Astrocyte (in vitro differentiated cells and primary cell): Measurements from ENCODE around the gene LTBP2. TPM values are rescaled to one million over a fixed set of nuclear protein-coding genes. Genes with fewer than 3 reads are reported as not detected.

ENCODE experiments used
- DNase-seq: peaks from one replicate; pipeline ENCODE4 v3.0.0-alpha.2; 2010; ENCODE audit warnings: low read depth
- FAIRE-seq: peaks from 2 replicates; lab custom pipeline; 2011; peaks lifted over from hg19 to GRCh38; lab: Jason Lieb, UNC
- H2AFZ ChIP-seq: 2 replicates; pipeline ENCODE4 v1.6.0; 2012; ENCODE audit warnings: low read depth, low read length, inconsistent platforms
- H3K27ac ChIP-seq: 2 replicates; pipeline ENCODE4 v1.5.1; 2011; ENCODE audit warnings: low read depth, low read length, inconsistent platforms
- H3K27me3 ChIP-seq: 2 replicates; pipeline ENCODE4 v1.6.0; 2011; ENCODE audit warnings: low read length, inconsistent platforms; ENCODE audit not compliant: insufficient read depth
- H3K36me3 ChIP-seq: 2 replicates; pipeline ENCODE4 v1.5.1; 2011; ENCODE audit warnings: low read length, inconsistent platforms; ENCODE audit not compliant: insufficient read depth
- H3K4me1 ChIP-seq: 2 replicates; pipeline ENCODE4 v1.5.1; 2011; ENCODE audit warnings: low read length, inconsistent platforms; ENCODE audit not compliant: insufficient read depth
- H3K4me2 ChIP-seq: 2 replicates; pipeline ENCODE4 v1.6.0; 2012; ENCODE audit warnings: low read length, inconsistent platforms
- H3K4me3 ChIP-seq: 2 replicates; pipeline ENCODE4 v1.5.1; 2011; ENCODE audit warnings: low read depth, mild to moderate bottlenecking, low read length, inconsistent platforms; ENCODE audit not compliant: insufficient read depth
- H3K79me2 ChIP-seq: 2 replicates; pipeline ENCODE4 v1.6.0; 2012; ENCODE audit warnings: mild to moderate bottlenecking, low read length, inconsistent platforms; ENCODE audit not compliant: insufficient read depth
- H3K9ac ChIP-seq: 2 replicates; pipeline ENCODE4 v1.6.0; 2012; ENCODE audit warnings: mild to moderate bottlenecking, low read length, inconsistent platforms
- H3K9me3 ChIP-seq: 2 replicates; pipeline ENCODE4 v1.5.1; 2012; ENCODE audit warnings: low read depth, mild to moderate bottlenecking, low read length, inconsistent platforms; ENCODE audit not compliant: insufficient read depth
- H4K20me1 ChIP-seq: 2 replicates; pipeline ENCODE4 v1.6.0; 2012; ENCODE audit warnings: low read length, inconsistent platforms; ENCODE audit not compliant: insufficient read depth
- H3K27ac Mint-ChIP-seq: one replicate; pipeline ENCODE4 v1.8.0; 2021; ENCODE audit warnings: mild to moderate bottlenecking, mixed read lengths; ENCODE audit not compliant: unreplicated experiment
- H3K27me3 Mint-ChIP-seq: one replicate; pipeline ENCODE4 v1.8.0; 2021; ENCODE audit warnings: low read depth, mixed read lengths; ENCODE audit not compliant: unreplicated experiment
- H3K36me3 Mint-ChIP-seq: one replicate; pipeline ENCODE4 v1.8.0; 2021; ENCODE audit warnings: low read depth, mixed read lengths; ENCODE audit not compliant: unreplicated experiment
- H3K4me1 Mint-ChIP-seq: one replicate; pipeline ENCODE4 v1.8.0; 2021; ENCODE audit warnings: low read depth, mixed read lengths; ENCODE audit not compliant: unreplicated experiment
- H3K4me3 Mint-ChIP-seq: one replicate; pipeline ENCODE4 v1.8.0; 2021; ENCODE audit warnings: mild to moderate bottlenecking, moderate library complexity, mixed read lengths; ENCODE audit not compliant: unreplicated experiment
- H3K9me3 Mint-ChIP-seq: one replicate; pipeline ENCODE4 v1.8.0; 2021; ENCODE audit warnings: mild to moderate bottlenecking, mixed read lengths; ENCODE audit not compliant: unreplicated experiment
- EZH2 ChIP-seq: IDR thresholded peaks from 2 replicates; pipeline ENCODE4 v1.6.1; 2012; ENCODE audit warnings: mild to moderate bottlenecking, low read length, inconsistent platforms; ENCODE audit not compliant: insufficient read depth
- total RNA-seq: library from RNA; stranded (reverse); gene quantifications from 2 replicates; pipeline ENCODE4 v1.2.1, GENCODE V29; 2021
- TF ChIP-seq, protein P1 (sequence below): IDR thresholded peaks from 2 replicates; pipeline ENCODE4 v1.5.1; 2011; ENCODE audit warnings: low read depth, mild to moderate bottlenecking, inconsistent platforms, low read length, moderate library complexity; ENCODE audit not compliant: insufficient read depth

LTBP2 gene
- total RNA-seq, 1 donor from 2014 or later, result 162 TPM

DNA sequence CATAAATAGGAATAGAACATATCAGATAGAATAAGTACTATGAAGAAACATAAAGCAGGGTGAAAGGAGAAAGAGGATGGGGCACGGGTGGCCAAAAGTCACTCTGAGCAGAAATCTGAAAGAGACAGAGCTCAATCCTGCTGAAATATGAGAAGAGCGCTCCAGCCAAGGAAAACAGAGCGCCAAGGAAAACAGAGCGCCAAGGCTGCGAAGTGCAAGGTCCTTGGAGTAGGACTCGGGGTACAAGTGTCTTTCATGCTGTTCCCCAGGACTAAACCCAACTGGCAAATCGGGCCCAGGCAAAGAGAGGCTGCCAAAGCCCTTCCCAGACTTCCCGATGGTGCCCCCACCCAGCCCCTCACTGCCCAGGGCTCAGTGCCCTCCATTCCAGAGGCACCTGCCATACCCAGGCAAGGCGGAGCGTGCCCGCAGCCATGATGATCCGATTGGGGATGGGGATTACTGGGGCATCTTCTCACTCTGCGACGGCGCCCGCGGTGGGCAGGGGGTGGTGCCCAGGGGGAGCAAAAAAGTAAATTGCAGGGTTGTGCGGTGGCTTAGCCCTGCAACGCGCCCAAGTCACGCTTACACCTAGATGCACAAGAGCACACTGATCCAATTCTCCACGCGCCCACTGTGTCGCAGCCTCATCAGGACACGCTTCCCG, 1.7 kb downstream of the LTBP2 start:
- no peak overlapping the region for H3K27ac ChIP-seq
- FAIRE-seq, result no peak
- H3K9me3 ChIP-seq, result no peaks in the 10 kb centered on the region
- peaks cover 42% of the 10 kb centered on the region for H4K20me1 ChIP-seq
- H3K9me3 Mint-ChIP-seq, result no peaks in the 10 kb centered on the region
- no peak for DNase-seq
- no peaks in the 10 kb centered on the region for H3K36me3 ChIP-seq
- peaks cover 82% of the 10 kb centered on the region for H3K79me2 ChIP-seq
- peak overlapping the region; percentile 45 for H2AFZ ChIP-seq
- H3K36me3 Mint-ChIP-seq, result peaks cover 7% of the 10 kb centered on the region
- H3K4me3 ChIP-seq, result peak overlapping the region; percentile 71
- peak overlapping the region; percentile 77 for H3K9ac ChIP-seq
- H3K4me1 Mint-ChIP-seq, result peaks cover 42% of the 10 kb centered on the region
- H3K27ac Mint-ChIP-seq, result peak overlapping the region; percentile 75
- H3K4me3 Mint-ChIP-seq, result peak overlapping the region; percentile 92
- no peaks in the 10 kb centered on the region for H3K27me3 Mint-ChIP-seq
- TF ChIP-seq EZH2, result no peak
- TF ChIP-seq, protein P1, sequence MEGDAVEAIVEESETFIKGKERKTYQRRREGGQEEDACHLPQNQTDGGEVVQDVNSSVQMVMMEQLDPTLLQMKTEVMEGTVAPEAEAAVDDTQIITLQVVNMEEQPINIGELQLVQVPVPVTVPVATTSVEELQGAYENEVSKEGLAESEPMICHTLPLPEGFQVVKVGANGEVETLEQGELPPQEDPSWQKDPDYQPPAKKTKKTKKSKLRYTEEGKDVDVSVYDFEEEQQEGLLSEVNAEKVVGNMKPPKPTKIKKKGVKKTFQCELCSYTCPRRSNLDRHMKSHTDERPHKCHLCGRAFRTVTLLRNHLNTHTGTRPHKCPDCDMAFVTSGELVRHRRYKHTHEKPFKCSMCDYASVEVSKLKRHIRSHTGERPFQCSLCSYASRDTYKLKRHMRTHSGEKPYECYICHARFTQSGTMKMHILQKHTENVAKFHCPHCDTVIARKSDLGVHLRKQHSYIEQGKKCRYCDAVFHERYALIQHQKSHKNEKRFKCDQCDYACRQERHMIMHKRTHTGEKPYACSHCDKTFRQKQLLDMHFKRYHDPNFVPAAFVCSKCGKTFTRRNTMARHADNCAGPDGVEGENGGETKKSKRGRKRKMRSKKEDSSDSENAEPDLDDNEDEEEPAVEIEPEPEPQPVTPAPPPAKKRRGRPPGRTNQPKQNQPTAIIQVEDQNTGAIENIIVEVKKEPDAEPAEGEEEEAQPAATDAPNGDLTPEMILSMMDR, result no peak
- H3K27me3 ChIP-seq, result no peaks in the 10 kb centered on the region
- H3K4me2 ChIP-seq, result peak overlapping the region; percentile 94
- H3K4me1 ChIP-seq, result peaks cover 53% of the 10 kb centered on the region

DNA sequence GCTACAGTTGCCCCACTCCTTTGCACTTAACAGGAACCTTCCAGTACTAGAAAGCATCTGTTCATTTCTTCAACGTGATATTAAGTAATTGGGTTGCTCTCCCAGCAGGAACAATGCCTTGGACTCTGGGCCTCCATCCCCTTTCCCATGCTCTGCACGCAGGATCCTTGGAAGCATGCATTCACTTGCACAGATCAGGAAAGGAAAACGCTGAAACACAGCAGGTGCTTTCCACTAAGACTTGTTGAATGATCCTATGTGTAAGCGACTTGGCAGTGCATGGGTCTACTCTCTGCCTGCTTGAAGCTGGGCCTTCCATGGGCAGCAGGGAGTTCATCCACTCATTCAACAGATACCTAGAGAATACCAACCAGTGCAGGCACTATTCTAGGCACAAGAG, 2.3 kb downstream of the LTBP2 start:
- peaks cover 85% of the 10 kb centered on the region for H3K79me2 ChIP-seq

More for the DNA sequence above, 2.3 kb downstream of the LTBP2 start:
- DNase-seq, result no peak
- Mint-ChIP-seq H3K4me3 (peak overlapping the region; percentile 92), H3K36me3 (peaks cover 9% of the 10 kb centered on the region), H3K4me1 (peaks cover 38% of the 10 kb centered on the region), H3K9me3 (no peaks in the 10 kb centered on the region), H3K27me3 (no peaks in the 10 kb centered on the region), H3K27ac (peak overlapping the region; percentile 49)
- Histone ChIP-seq H3K4me2 (peak overlapping the region; percentile 94), H3K27ac (no peak overlapping the region), H3K9me3 (no peaks in the 10 kb centered on the region), H3K9ac (peak overlapping the region; percentile 77), H2AFZ (no peak overlapping the region), H3K4me1 (peaks cover 47% of the 10 kb centered on the region), H3K36me3 (no peaks in the 10 kb centered on the region), H4K20me1 (peaks cover 49% of the 10 kb centered on the region), H3K27me3 (no peaks in the 10 kb centered on the region), H3K4me3 (peak overlapping the region; percentile 71)
- no peak for FAIRE-seq
- TF ChIP-seq EZH2, result no peak
- TF ChIP-seq, protein P1, result no peak
